HG02943 (cell line): ENCODE results near the gene DZIP1L.
"Not testable (repeated sequence)": the region's sequence is repeated elsewhere in the genome, so short reads cannot be mapped to it uniquely, and the experiment has no call there.

Experiments used
- ATAC-seq: cut with Tn5 transposase; IDR thresholded peaks from one replicate; pipeline ENCODE4 v1.9.1; 2021; ENCODE audit warnings: mild to moderate bottlenecking, low read depth, moderate library complexity; ENCODE audit not compliant: unreplicated experiment

DZIP1L gene

GRCh38 chr3:138114988-138115971 lies at the start of gene DZIP1L:
TSS of gene DZIP1L (minus strand) at chr3:138115608. CDS start at chr3:138103971, 11,637 bp downstream.
- peak; percentile 78 for ATAC-seq

- ATAC-seq = no peak
These were observed 49.7 kb upstream of the DZIP1L start for GRCh38 chr3:138165061-138165460.

DNA sequence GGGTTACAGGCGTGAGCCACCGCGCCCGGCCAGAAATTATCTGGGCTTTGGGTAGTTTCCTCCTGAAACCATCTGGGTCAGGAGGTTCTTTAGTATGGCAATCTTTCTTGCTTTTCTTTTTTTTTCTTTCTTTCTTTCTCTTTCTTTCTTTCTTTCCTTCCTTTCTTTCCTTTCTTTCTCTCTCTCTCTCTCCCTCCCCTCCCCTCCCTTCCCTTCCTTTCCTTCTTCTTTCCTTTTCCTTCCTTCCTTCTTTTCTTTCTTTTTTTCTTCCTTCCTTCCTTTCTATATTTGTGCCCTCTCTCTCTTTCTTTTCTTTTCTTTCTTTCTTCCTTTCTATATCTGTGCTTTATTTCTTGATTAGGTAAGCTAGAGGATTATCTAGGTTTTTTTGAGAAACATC lies 42.3 kb upstream of the DZIP1L start:
- ATAC-seq = no peak

DNA sequence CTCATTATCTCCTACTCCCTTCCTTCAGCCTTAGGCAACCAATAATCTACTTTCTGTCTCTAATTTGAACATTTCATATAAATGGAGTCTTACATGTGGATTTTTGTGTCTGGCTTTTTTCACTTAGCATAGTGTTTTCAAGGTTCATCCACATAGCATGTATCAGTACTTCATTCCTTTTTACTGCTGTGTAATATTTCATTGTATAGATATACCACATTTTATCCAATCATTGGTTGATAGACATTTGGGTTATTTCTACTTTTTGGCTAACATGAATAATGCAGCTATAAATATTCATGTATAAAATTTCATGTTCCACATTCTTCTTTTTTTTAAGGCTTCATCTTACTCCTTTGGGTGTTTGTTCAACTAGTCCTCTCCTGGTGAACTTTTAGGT lies 39.1 kb upstream of the DZIP1L start:
- no peak for ATAC-seq

- no peak for ATAC-seq
These were observed 33.1 kb upstream of the DZIP1L start for GRCh38 chr3:138148503-138148902.

DNA sequence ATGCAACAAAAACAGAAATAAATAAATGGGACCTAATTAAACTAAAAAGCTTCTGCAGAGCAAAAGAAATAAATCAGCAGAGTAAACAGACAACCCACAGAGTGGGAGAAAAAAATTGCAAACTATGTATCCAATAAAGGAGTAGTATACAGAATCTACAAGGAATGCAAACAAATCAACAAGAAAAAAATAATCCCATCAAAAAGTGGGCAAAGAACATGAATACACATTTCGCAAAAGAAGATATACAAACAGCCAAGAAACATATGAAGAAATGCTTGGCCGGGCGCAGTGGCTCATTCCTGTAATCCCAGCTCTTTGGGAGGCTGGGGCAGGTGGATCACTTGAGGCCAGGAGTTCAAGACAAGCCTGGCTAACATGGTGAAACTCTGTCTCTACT lies 26.8 kb upstream of the DZIP1L start:
- ATAC-seq = not testable (repeated sequence)

DNA sequence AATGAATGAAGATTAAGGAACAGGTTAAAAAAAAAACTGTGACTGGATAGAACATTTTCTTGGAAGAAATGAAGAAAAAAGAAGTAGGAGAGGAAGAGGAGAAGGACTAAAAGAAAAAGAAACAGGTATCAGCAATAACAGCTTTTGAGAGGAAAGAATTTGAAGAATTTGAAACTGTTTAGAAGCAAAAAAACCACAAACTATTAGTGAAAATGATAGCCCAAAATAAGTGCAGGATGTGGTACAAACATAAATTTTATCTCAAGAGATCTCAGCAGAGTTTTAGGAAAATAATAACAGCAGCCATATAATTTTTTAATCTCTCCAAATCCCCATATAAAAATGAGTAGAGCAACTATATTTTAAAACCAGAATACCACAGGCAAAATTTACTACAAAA lies 25.5 kb upstream of the DZIP1L start:
- no peak for ATAC-seq

DNA sequence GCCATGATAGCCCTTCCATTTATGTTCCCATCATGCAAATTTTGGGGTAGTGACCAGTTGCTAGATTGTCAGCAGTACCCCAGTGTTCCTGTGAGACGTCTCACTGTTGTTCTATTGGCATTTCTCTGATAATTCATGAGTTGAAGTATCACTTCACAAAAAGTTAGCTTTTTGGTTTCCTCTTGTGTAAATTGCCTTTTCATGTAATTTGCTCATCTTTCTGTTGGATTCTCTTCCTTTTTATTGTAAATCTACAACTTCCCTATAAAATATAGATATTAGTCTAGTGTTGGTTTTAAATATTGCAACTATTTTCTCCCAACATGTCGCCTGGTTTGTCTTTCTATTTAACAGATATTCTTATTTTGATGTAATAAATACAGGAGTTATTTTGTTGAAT lies 24.3 kb upstream of the DZIP1L start:
- ATAC-seq = no peak

GRCh38 chr3:138137861-138138260 lies 22.5 kb upstream of the DZIP1L start:
- no peak for ATAC-seq

- ATAC-seq = no peak
These were observed 20.8 kb upstream of the DZIP1L start for GRCh38 chr3:138136201-138136600.

DNA sequence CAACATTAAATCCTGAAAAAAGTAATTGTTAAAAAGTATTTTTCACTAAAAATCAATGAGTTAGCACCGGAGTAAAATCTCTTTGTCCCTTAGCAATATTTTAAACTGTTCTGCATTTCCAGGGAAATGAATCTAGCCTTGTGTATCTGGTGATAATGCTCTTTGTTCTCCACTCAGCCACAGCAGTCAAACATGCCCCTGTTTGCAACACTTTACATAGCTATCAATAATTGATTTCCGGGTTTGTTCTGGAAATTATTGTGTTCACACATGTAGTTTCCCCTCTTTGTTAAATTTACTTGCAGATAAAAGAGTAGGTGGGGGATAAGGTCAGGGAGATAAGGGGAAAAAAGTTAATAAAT lies 20.4 kb upstream of the DZIP1L start:
- no peak for ATAC-seq

DNA sequence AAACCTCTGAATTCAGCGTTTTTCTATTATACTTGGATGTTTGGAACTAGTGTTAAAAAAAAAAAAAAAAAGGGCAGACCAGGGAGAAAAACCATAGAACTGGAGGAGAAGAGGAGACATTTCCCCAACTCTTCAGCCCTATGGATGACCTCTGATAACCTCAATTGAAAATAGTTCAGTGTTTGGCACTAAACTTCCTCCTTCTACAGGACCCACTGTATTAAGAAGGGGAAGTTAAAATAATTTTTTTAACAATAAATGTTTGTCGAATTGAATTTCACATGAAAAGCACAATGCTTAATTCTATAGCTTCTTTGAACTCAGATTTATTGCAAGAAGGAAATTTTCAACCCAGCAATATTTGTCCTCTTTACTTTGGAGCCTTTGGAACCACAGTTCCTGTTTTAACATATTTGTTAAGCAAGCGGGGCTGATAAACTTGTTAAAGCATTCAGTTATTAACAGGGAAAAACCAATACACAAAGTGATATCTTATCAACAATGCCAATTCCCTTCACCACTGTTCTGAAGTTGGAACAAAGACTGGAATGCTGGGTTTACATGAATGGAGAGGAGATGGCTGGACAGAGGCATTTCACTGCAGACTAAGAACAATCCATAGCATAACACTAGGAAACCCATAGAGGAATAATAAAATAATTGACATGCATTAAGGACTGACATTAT lies 19.9 kb upstream of the DZIP1L start:
- ATAC-seq = no peak

DNA sequence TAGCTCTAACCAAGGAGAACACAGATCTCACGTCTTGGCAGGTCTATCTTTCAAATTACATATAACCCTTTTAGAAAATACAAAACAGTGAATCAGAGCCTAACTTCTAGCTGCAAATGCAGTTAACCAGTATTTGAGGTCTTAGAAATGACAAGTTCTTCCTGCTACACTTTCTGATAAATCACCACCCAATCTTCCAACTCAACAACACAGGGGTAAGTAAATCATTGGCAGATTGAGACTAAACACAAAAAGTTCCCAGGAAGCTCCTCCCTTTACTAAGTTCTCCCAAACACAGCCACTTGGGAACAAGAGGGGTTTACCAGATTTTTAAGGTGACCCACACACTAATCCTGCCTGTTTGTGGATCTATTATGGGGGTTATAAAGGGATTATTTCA lies 16.8 kb upstream of the DZIP1L start, which contains the start of gene A4GNT:
Gene A4GNT (minus strand): TSS at position 152 of the 400 bp plus-strand sequence. CDS start 1,134 bp downstream, outside the sequence.
- no peak for ATAC-seq

- ATAC-seq = no peak
These were observed 12.4 kb upstream of the DZIP1L start for GRCh38 chr3:138127636-138128365.

- ATAC-seq = no peak
These were observed 10.3 kb upstream of the DZIP1L start for GRCh38 chr3:138125548-138126221.

GRCh38 chr3:138124706-138125355 lies 9.4 kb upstream of the DZIP1L start:
- ATAC-seq = no peak

- no peak for ATAC-seq
These were observed 8.8 kb upstream of the DZIP1L start for GRCh38 chr3:138124188-138124587.

GRCh38 chr3:138119423-138119766 lies 4.0 kb upstream of the DZIP1L start:
- no peak for ATAC-seq

- peak; percentile 42 for ATAC-seq
These were observed 3.4 kb upstream of the DZIP1L start for GRCh38 chr3:138118612-138119422.
